ENCODE measurements around the gene TSNAXIP1. TPM values are rescaled to one million over a fixed set of nuclear protein-coding genes. Genes with fewer than 3 reads are reported as not detected.

Gene TSNAXIP1
- total RNA-seq, 1 donor = 1.8 TPM

GRCh38 chr16:67803894-67804293 is 2.8 kb upstream of the TSNAXIP1 start:
- peaks cover 6% of the 10 kb centered on the region for H3K36me3 ChIP-seq (ENCODE audit: insufficient read depth, low read length)
- no peak overlapping the region for H3K4me2 ChIP-seq (ENCODE audit: insufficient read depth, low read length)
- H3K27me3 ChIP-seq (ENCODE audit: insufficient read depth, low read length) = no peaks in the 10 kb centered on the region
- DNase-seq (ENCODE audit: insufficient read length, low spot score, missing footprints) = no peak
- no peak for TF ChIP-seq CTCF (IDR thresholded peaks at IDR 0.05; ENCODE audit: extremely low read depth, low read depth, low read length)
- H3K79me2 ChIP-seq (ENCODE audit: insufficient read depth, low read length) = peaks cover 63% of the 10 kb centered on the region
- H2AFZ ChIP-seq (ENCODE audit: low read length) = no peak overlapping the region
- no peak overlapping the region for H3K4me3 ChIP-seq (ENCODE audit: insufficient read depth, low read length)
- H3K4me1 ChIP-seq (ENCODE audit: insufficient read depth, low read length) = peaks cover 11% of the 10 kb centered on the region
- H4K20me1 ChIP-seq (ENCODE audit: insufficient read depth, low read length) = peaks cover 11% of the 10 kb centered on the region
- no peaks in the 10 kb centered on the region for H3K9me3 ChIP-seq (ENCODE audit: low read depth, low read length)
- H3K27ac ChIP-seq (ENCODE audit: low read depth, low read length) = no peak overlapping the region

- H3K4me1 ChIP-seq (ENCODE audit: insufficient read depth, low read length) = peaks cover 11% of the 10 kb centered on the region
- peaks cover 11% of the 10 kb centered on the region for H4K20me1 ChIP-seq (ENCODE audit: insufficient read depth, low read length)
- H3K27me3 ChIP-seq (ENCODE audit: insufficient read depth, low read length) = no peaks in the 10 kb centered on the region
- no peak overlapping the region for H3K27ac ChIP-seq (ENCODE audit: low read depth, low read length)
- H3K9me3 ChIP-seq (ENCODE audit: low read depth, low read length) = no peaks in the 10 kb centered on the region
- peaks cover 6% of the 10 kb centered on the region for H3K36me3 ChIP-seq (ENCODE audit: insufficient read depth, low read length)
- H3K4me3 ChIP-seq (ENCODE audit: insufficient read depth, low read length) = peak overlapping the region; percentile 99
- no peak overlapping the region for H2AFZ ChIP-seq (ENCODE audit: low read length)
- no peak for DNase-seq (ENCODE audit: insufficient read length, low spot score, missing footprints)
- peak overlapping the region; percentile 92 for H3K4me2 ChIP-seq (ENCODE audit: insufficient read depth, low read length)
- TF ChIP-seq CTCF (IDR thresholded peaks at IDR 0.05; ENCODE audit: extremely low read depth, low read depth, low read length) = no peak
- peaks cover 56% of the 10 kb centered on the region for H3K79me2 ChIP-seq (ENCODE audit: insufficient read depth, low read length)
Observed at GRCh38 chr16:67804853-67805542, 1.7 kb upstream of the TSNAXIP1 start.

- Histone ChIP-seq H3K79me2 (ENCODE audit: insufficient read depth, low read length) (peaks cover 47% of the 10 kb centered on the region), H2AFZ (ENCODE audit: low read length) (peak overlapping the region; percentile 94), H3K27me3 (ENCODE audit: insufficient read depth, low read length) (no peaks in the 10 kb centered on the region), H3K27ac (ENCODE audit: low read depth, low read length) (peak overlapping the region; percentile 82), H3K4me2 (ENCODE audit: insufficient read depth, low read length) (peak overlapping the region; percentile 92), H3K4me1 (ENCODE audit: insufficient read depth, low read length) (peaks cover 11% of the 10 kb centered on the region), H4K20me1 (ENCODE audit: insufficient read depth, low read length) (peaks cover 11% of the 10 kb centered on the region), H3K9me3 (ENCODE audit: low read depth, low read length) (no peaks in the 10 kb centered on the region), H3K36me3 (ENCODE audit: insufficient read depth, low read length) (peaks cover 6% of the 10 kb centered on the region), H3K4me3 (ENCODE audit: insufficient read depth, low read length) (peak overlapping the region; percentile 99)
- no peak for DNase-seq (ENCODE audit: insufficient read length, low spot score, missing footprints)
- no peak for TF ChIP-seq CTCF (IDR thresholded peaks at IDR 0.05; ENCODE audit: extremely low read depth, low read depth, low read length)
Observed at GRCh38 chr16:67805718-67806427, 816 bp upstream of the TSNAXIP1 start.

- no peaks in the 10 kb centered on the region for H3K9me3 ChIP-seq (ENCODE audit: low read depth, low read length)
- peaks cover 35% of the 10 kb centered on the region for H3K79me2 ChIP-seq (ENCODE audit: insufficient read depth, low read length)
- H3K27me3 ChIP-seq (ENCODE audit: insufficient read depth, low read length) = no peaks in the 10 kb centered on the region
- peak overlapping the region; percentile 84 for H3K4me2 ChIP-seq (ENCODE audit: insufficient read depth, low read length)
- H3K4me3 ChIP-seq (ENCODE audit: insufficient read depth, low read length) = peak overlapping the region; percentile 99
- H3K36me3 ChIP-seq (ENCODE audit: insufficient read depth, low read length) = peaks cover 6% of the 10 kb centered on the region
- TF ChIP-seq CTCF (IDR thresholded peaks at IDR 0.05; ENCODE audit: extremely low read depth, low read depth, low read length) = no peak
- peaks cover 6% of the 10 kb centered on the region for H4K20me1 ChIP-seq (ENCODE audit: insufficient read depth, low read length)
- peak overlapping the region; percentile 53 for H3K27ac ChIP-seq (ENCODE audit: low read depth, low read length)
- H3K4me1 ChIP-seq (ENCODE audit: insufficient read depth, low read length) = peaks cover 11% of the 10 kb centered on the region
- H2AFZ ChIP-seq (ENCODE audit: low read length) = peak overlapping the region; percentile 91
- DNase-seq (ENCODE audit: insufficient read length, low spot score, missing footprints) = no peak
Observed at GRCh38 chr16:67807148-67807682, 526 bp downstream of the TSNAXIP1 start.
